Stimulated activated CD8-positive, alpha-beta memory T cell treated with anti-CD3 and anti-CD28 coated beads, Interleukin-7, amount 100 ng/mL, for 48 hours (primary cell): ENCODE measurements around the gene PTER.

Experiments used
- DNase-seq, 2 donors: peaks; one replicate each; pipeline ENCODE4 v3.0.0-alpha.2; 2020; ENCODE audit warnings: low read depth in 1 of 2; ENCODE audit errors: extremely low read depth in 1 of 2

PTER gene

GRCh38 chr10:16536155-16536554, 99.3 kb downstream of the PTER start:
- DNase-seq: no peak

GRCh38 chr10:16544099-16544498, 107.3 kb downstream of the PTER start:
- no peak for DNase-seq

- no peak for DNase-seq
Measured at GRCh38 chr10:16544591-16544990, 107.8 kb downstream of the PTER start.

GRCh38 chr10:16545116-16545736, 108.4 kb downstream of the PTER start:
- DNase-seq: no peak

- no peak for DNase-seq
Measured at GRCh38 chr10:16547973-16548372, 111.2 kb downstream of the PTER start.

GRCh38 chr10:16559236-16559773, 122.5 kb downstream of the PTER start:
- no peak for DNase-seq

GRCh38 chr10:16562891-16563290, 126.1 kb downstream of the PTER start:
- DNase-seq: no peak
